Amniotic epithelial cell (primary cell): ENCODE measurements around the gene TNNI2.
A peak's percentile ranks its signal among the peaks of the same experiment; 100 is the strongest.

Source experiments
- DNase-seq: peaks from one replicate; pipeline ENCODE4 v3.0.0-alpha.2; 2010; ENCODE audit warnings: low read depth

The TNNI2 gene

DNA sequence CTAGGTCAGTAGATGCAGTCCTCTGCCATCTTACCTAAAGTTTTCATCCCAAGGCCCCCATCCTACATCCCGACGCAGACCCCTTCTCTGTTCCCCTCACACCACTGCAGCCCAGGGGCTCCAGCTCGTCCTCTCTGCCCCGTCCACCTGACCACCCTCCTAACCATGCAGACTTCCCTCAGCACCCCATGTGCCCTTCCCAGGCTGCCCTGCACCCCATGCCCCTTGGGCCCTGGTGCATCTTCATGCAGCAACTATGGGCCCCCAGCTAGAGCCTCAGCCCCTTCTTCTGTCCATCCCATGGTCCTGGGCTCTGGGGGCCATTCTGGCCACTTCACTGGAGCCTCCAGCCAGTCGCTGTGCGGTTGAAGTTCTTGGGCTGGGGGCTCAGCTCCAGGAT is 50.0 kb downstream of the TNNI2 start:
- no peak for DNase-seq

DNA sequence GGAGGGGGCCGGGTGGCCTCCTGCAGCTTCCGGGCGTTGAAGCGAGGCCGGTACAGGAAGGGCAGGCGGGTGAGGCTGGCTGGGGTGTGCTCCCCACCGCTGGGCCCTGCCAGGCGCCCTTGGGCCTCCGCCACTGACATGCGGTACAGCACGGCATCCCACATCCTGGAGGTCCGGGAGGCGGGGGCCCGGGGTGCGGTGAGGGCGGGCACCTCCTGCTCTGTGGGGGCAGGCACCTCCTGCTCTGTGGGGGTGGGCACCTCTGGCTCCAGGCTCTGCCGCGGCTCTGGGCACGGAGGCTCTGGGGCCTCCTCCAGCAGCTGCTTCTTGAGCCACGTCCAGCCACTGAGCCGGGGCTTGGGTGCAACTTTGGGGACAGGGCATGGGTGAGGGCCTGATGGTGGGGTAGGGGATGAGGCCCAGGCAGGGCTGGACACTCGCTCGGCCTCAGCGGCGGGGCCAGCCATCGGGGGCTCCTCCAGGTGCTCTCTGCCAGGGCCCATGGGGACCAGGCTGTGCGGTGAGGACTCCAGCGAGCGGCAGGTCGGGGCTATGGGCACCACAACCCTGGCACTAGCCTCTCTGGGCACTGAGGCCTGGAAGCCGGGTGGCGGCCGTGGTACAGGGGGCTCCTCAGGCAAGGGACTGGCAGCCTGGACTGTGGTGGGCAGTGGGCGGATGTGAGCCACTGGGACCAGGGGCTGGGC is 50.6 kb downstream of the TNNI2 start:
- peak; percentile 27 for DNase-seq

DNA sequence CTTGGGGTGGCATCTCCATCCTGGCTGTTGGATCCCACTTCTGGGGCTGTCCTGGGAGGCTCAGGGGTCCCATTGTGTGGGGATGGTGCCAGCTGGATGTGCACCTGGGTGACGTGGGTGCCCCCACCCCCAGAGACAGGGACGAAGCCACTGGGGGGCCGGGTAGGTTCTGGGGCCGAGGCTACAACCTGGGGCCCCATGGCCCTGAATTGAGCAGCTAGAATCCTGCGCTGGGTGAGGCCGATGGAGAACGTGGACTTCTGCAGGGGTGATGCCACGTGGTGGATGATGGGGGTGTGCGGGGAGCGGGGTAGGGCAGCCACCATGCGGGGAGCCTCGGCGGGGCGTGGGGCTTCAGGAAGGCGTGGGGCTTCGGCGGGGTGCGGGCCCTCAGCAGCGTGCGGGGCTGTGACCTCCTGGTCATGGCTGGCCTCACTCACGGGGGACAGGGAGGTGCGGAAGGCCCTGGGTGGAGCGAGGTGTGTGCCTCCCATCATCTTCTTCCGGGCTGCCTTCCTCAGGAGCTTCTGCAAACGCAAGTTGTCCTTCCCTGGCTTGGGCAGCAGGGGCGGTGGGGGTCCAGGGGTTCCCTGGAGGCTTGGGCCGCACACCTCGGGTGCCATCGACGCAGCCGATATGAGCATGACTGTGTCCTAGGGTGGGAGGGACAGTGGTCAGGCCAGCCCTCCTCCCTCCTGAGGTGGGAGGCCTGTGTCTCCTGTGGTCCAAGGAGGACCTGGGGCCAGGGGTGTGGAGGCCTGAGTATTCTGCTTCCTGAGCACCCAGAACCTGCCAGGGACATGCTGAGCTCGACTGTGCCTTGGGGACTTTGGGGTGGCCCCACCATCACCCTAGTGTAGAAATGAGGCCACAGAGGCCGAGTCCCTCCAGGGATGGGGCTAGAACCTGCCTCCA is 51.4 kb downstream of the TNNI2 start:
- no peak for DNase-seq
